Measurements from ENCODE around the gene MELK. TPM values are rescaled to one million over a fixed set of nuclear protein-coding genes. Genes with fewer than 3 reads are reported as not detected.

Gene MELK
- total and polyA plus RNA-seq, 2 donors (not counting 3 experiments of a cell fraction or from before 2014, with no cell fraction given) = 19.1 to 52.1 TPM

GRCh38 chr9:36584620-36585460, 12.1 kb downstream of the MELK start:
- dilution Hi-C loops (cut with MboI; ENCODE audit: extremely low pct_ligation_motif_present, low sequenced_read_pairs) = no loop called here
- no peak for TF ChIP-seq EZH2 (IDR thresholded peaks at IDR 0.05; ENCODE audit: borderline replicate concordance, low read depth, low read length, severe bottlenecking)
- TF ChIP-seq MYC (IDR thresholded peaks at IDR 0.05; ENCODE audit: low read depth, low read length) = no peak
- no peak for TF ChIP-seq GATA2 (IDR thresholded peaks at IDR 0.05; ENCODE audit: insufficient read depth, insufficient read length, low read depth, low read length)
- TF ChIP-seq JUN (IDR thresholded peaks at IDR 0.05; ENCODE audit: borderline replicate concordance, insufficient read depth, insufficient read length, low read depth) = no peak
- TF ChIP-seq FOS (IDR thresholded peaks at IDR 0.05; ENCODE audit: borderline replicate concordance, insufficient read depth, low read length) = no peak
- no peak for TF ChIP-seq POLR2AphosphoS5 (IDR thresholded peaks at IDR 0.05; ENCODE audit: insufficient read depth, low read depth, low read length)
- TF ChIP-seq POLR2A (IDR thresholded peaks at IDR 0.05; ENCODE audit: low read depth, low read length) = no peak
- no peak for TF ChIP-seq MAX (IDR thresholded peaks at IDR 0.05; ENCODE audit: insufficient read depth, insufficient read length)
- TF ChIP-seq CTCF (IDR thresholded peaks at IDR 0.05; ENCODE audit: extremely low read depth in 1 of 2, insufficient read depth in 1 of 2, low read depth in 1 of 2, low read length in 2 of 2) = no peak
- H2AFZ ChIP-seq (ENCODE audit: low read depth, low read length) = no peak overlapping the region
- no peak overlapping the region for H3K4me3 ChIP-seq (replicated peaks in 1 of 3; ENCODE audit: insufficient read depth in 1 of 3, low read depth in 1 of 3, low read length in 3 of 3)
- peaks cover 0 to 5% of the 10 kb centered on the region in 2 experiments for H3K36me3 ChIP-seq (ENCODE audit: control insufficient read depth in 2 of 2, extremely low read depth in 1 of 2, insufficient read depth in 2 of 2, low read length in 2 of 2)
- H3K4me2 ChIP-seq (ENCODE audit: insufficient read depth, low read length) = no peak overlapping the region
- no TSS peak for BruUV-seq (replicated peaks)
- H3K27me3 ChIP-seq (ENCODE audit: control insufficient read depth in 2 of 2, insufficient read depth in 2 of 2, low read length in 2 of 2) = no peaks in the 10 kb centered on the region
- CTCF ChIA-PET = interaction anchor here (1.6 kb wide), 1 partner anchor 178 kb away, joined by 4 read pairs; no protein-coding TSS in a partner anchor
- intact Hi-C loops (cut with micrococcal nuclease) = no loop called here
- POLR2A ChIA-PET = no interaction called here
- H3K79me2 ChIP-seq (ENCODE audit: control insufficient read depth, insufficient read depth, low read length) = peaks cover 50% of the 10 kb centered on the region
- H3K9me1 ChIP-seq (replicated peaks; ENCODE audit: control insufficient read depth, extremely low read depth, insufficient read depth, low read length) = no peaks in the 10 kb centered on the region
- FAIRE-seq (no peak), DNase-seq (ENCODE audit: low read depth, low spot score) (no peak)
- H3K9ac ChIP-seq (replicated peaks; ENCODE audit: extremely low read depth, insufficient read depth, low read length) = no peak overlapping the region
- no peaks in the 10 kb centered on the region for H4K20me1 ChIP-seq (replicated peaks; ENCODE audit: control insufficient read depth, extremely low read depth, insufficient read depth, low read length)
- no peaks in the 10 kb centered on the region for H3K9me3 ChIP-seq (replicated peaks; ENCODE audit: control insufficient read depth, insufficient read depth, low read length)
- H3K4me1 ChIP-seq (ENCODE audit: control insufficient read depth, extremely low read depth, insufficient read depth, low read length) = peaks cover 5% of the 10 kb centered on the region
- peak overlapping the region; percentile 51 for H3K27ac ChIP-seq (ENCODE audit: insufficient read depth, low read depth, low read length)

All from endothelial cell of umbilical vein (primary cell).